H9 (cell line): ENCODE measurements around the gene ODF2. TPM values are rescaled to one million over a fixed set of nuclear protein-coding genes. Genes with fewer than 3 reads are reported as not detected.

ENCODE experiments used
- DNase-seq: peaks from one replicate; pipeline ENCODE4 v3.0.0-alpha.2; 2017
- H2AFZ ChIP-seq: one replicate; pipeline ENCODE4 v1.6.1; 2013; ENCODE audit warnings: mild to moderate bottlenecking, low read length, control low read depth, moderate library complexity
- H2AK5ac ChIP-seq: 2 replicates; pipeline ENCODE4 v1.6.1; 2013; ENCODE audit warnings: low read length, control low read depth, mixed read lengths; ENCODE audit not compliant: insufficient read length
- H2BK120ac ChIP-seq: one replicate; pipeline ENCODE4 v1.6.1; 2013; ENCODE audit warnings: low read depth, mild to moderate bottlenecking, low read length, control low read depth, inconsistent platforms; ENCODE audit not compliant: poor library complexity, severe bottlenecking
- H2BK12ac ChIP-seq: 2 replicates; pipeline ENCODE4 v1.6.1; 2013; ENCODE audit warnings: low read length, control low read depth, mixed read lengths, low read depth; ENCODE audit not compliant: insufficient read length
- H2BK15ac ChIP-seq: 2 replicates; pipeline ENCODE4 v1.6.1; 2013; ENCODE audit warnings: low read depth, low read length, control low read depth
- H2BK20ac ChIP-seq: one replicate; pipeline ENCODE4 v1.6.1; 2013; ENCODE audit warnings: low read depth, mild to moderate bottlenecking, low read length, control low read depth, inconsistent platforms; ENCODE audit not compliant: poor library complexity, severe bottlenecking
- H2BK5ac ChIP-seq: 2 replicates; pipeline ENCODE4 v1.6.1; 2013; ENCODE audit warnings: low read length, control low read depth, mixed read lengths; ENCODE audit not compliant: insufficient read length
- H3K14ac ChIP-seq: 2 replicates; pipeline ENCODE4 v1.6.1; 2013; ENCODE audit warnings: low read length, control low read depth; ENCODE audit not compliant: insufficient read depth
- H3K18ac ChIP-seq: 2 replicates; pipeline ENCODE4 v1.6.1; 2013; ENCODE audit warnings: low read depth, mild to moderate bottlenecking, mixed read lengths, low read length, control low read depth; ENCODE audit not compliant: insufficient read length
- H3K23ac ChIP-seq: 2 replicates; pipeline ENCODE4 v1.6.1; 2013; ENCODE audit warnings: low read length, control low read depth, mixed read lengths, low read depth; ENCODE audit not compliant: insufficient read length
- H3K23me2 ChIP-seq: 2 replicates; pipeline ENCODE4 v1.6.1; 2013; ENCODE audit warnings: low read depth, mild to moderate bottlenecking, mixed read lengths, low read length, control low read depth; ENCODE audit not compliant: insufficient read length, poor library complexity, severe bottlenecking
- H3K27ac ChIP-seq: 2 replicates; pipeline ENCODE4 v1.5.1; 2013; ENCODE audit warnings: low read length, control low read depth, mixed read lengths, low read depth; ENCODE audit not compliant: insufficient read length
- H3K27me3 ChIP-seq: 2 replicates; pipeline ENCODE4 v1.6.1; 2013; ENCODE audit warnings: low read length, control low read depth, inconsistent platforms; ENCODE audit not compliant: insufficient read depth
- H3K4ac ChIP-seq: 2 replicates; pipeline ENCODE4 v1.6.1; 2013; ENCODE audit warnings: low read depth, mild to moderate bottlenecking, control low read depth, inconsistent platforms, low read length, moderate library complexity
- H3K4me1 ChIP-seq: 2 replicates; pipeline ENCODE4 v1.6.1; 2013; ENCODE audit warnings: low read length, control low read depth, inconsistent platforms; ENCODE audit not compliant: insufficient read depth
- H3K4me2 ChIP-seq: 2 replicates; pipeline ENCODE4 v1.6.1; 2013; ENCODE audit warnings: low read length, control low read depth, mixed read lengths; ENCODE audit not compliant: insufficient read length, insufficient read depth
- H3K56ac ChIP-seq: 2 replicates; pipeline ENCODE4 v1.6.1; 2013; ENCODE audit warnings: low read depth, mild to moderate bottlenecking, mixed read lengths, low read length, control low read depth; ENCODE audit not compliant: insufficient read length
- H3K79me1 ChIP-seq: 2 replicates; pipeline ENCODE4 v1.6.1; 2013; ENCODE audit warnings: low read depth, mild to moderate bottlenecking, moderate library complexity, low read length, control low read depth, inconsistent platforms; ENCODE audit not compliant: insufficient read depth, poor library complexity, severe bottlenecking
- H3K79me2 ChIP-seq: 2 replicates; pipeline ENCODE4 v1.6.1; 2013; ENCODE audit warnings: low read length, control low read depth, inconsistent platforms; ENCODE audit not compliant: insufficient read depth
- H3K9ac ChIP-seq: 2 replicates; pipeline ENCODE4 v1.6.1; 2013; ENCODE audit warnings: low read length, control low read depth, mixed read lengths; ENCODE audit not compliant: insufficient read length; ENCODE audit errors: extremely low read depth
- H3K9me3 ChIP-seq: one replicate; pipeline ENCODE4 v1.6.1; 2013; ENCODE audit warnings: low read depth, low read length, inconsistent platforms; ENCODE audit not compliant: control insufficient read depth
- H3T11ph ChIP-seq: one replicate; pipeline ENCODE4 v1.6.1; 2013; ENCODE audit warnings: mild to moderate bottlenecking, low read length, control low read depth, inconsistent platforms
- H4K20me1 ChIP-seq: one replicate; pipeline ENCODE4 v1.6.1; 2013; ENCODE audit not compliant: control insufficient read depth, insufficient read length, insufficient read depth
- H4K5ac ChIP-seq: 2 replicates; pipeline ENCODE4 v1.6.1; 2013; ENCODE audit warnings: low read depth, mild to moderate bottlenecking, mixed read lengths, low read length, control low read depth; ENCODE audit not compliant: insufficient read length
- H4K8ac ChIP-seq: replicated peaks from 2 replicates; pipeline ENCODE4 v1.6.1; 2013; ENCODE audit warnings: low read length, control low read depth, mixed read lengths, low read depth; ENCODE audit not compliant: insufficient read length
- H4K91ac ChIP-seq: 2 replicates; pipeline ENCODE4 v1.6.1; 2013; ENCODE audit warnings: low read depth, mild to moderate bottlenecking, moderate library complexity, mixed read lengths, low read length, control low read depth; ENCODE audit not compliant: insufficient read length
- H3K27ac Mint-ChIP-seq, 3 experiments: 2 replicates in 2 of 3; 3 replicates in 1 of 3; pipeline ENCODE4 v1.8.0; 2020 to 2021; ENCODE audit warnings: mixed read lengths in 3 of 3, mild to moderate bottlenecking in 1 of 3, moderate library complexity in 1 of 3
- H3K27me3 Mint-ChIP-seq: 2 replicates; pipeline ENCODE4 v1.8.0; 2021; ENCODE audit warnings: low read depth, mild to moderate bottlenecking, moderate library complexity, mixed read lengths
- H3K36me3 Mint-ChIP-seq, 3 experiments: 2 replicates in 2 of 3; 3 replicates in 1 of 3; pipeline ENCODE4 v1.8.0; 2020 to 2021; ENCODE audit warnings: low read depth in 3 of 3, mixed read lengths in 3 of 3; ENCODE audit not compliant: insufficient read depth in 1 of 3
- H3K4me1 Mint-ChIP-seq, 2 experiments: 2 replicates each; pipeline ENCODE4 v1.8.0; 2020; ENCODE audit warnings: mixed read lengths in 2 of 2
- H3K4me3 Mint-ChIP-seq, 2 experiments: 2 replicates in 1 of 2; 3 replicates in 1 of 2; pipeline ENCODE4 v1.8.0; 2020 to 2021; ENCODE audit warnings: mild to moderate bottlenecking in 2 of 2, mixed read lengths in 2 of 2, moderate library complexity in 1 of 2
- H3K9me3 Mint-ChIP-seq, 2 experiments: 2 replicates in 1 of 2; 3 replicates in 1 of 2; pipeline ENCODE4 v1.8.0; 2020; ENCODE audit warnings: mild to moderate bottlenecking in 2 of 2, mixed read lengths in 2 of 2, moderate library complexity in 1 of 2
- WGBS: extraction: QIAGEN DNeasy Blood & Tissue Kit; methylation state at CpG from one replicate; pipeline ENCODE4 v1.1.7; 2013; ENCODE audit warnings: missing lambda C conversion rate, low lambda C conversion rate, mixed read lengths; ENCODE audit not compliant: insufficient read length; ENCODE audit errors: extremely low coverage; 5-methylcytosine and 5-hydroxymethylcytosine counted together
- total RNA-seq: library from RNA; stranded (reverse); gene quantifications from 2 replicates; pipeline ENCODE4 v1.2.1, GENCODE V29; 2021
- TF ChIP-seq, protein P1 (sequence below): fragments of 200-600 bp; sonication (generic); conservative IDR thresholded peaks from 3 replicates; pipeline ENCODE4 v1.8.0; 2021; ENCODE audit warnings: antibody characterized with exemption, mild to moderate bottlenecking

The ODF2 gene
- total RNA-seq, 1 experiment from 2014 or later, result 16.7 TPM

DNA sequence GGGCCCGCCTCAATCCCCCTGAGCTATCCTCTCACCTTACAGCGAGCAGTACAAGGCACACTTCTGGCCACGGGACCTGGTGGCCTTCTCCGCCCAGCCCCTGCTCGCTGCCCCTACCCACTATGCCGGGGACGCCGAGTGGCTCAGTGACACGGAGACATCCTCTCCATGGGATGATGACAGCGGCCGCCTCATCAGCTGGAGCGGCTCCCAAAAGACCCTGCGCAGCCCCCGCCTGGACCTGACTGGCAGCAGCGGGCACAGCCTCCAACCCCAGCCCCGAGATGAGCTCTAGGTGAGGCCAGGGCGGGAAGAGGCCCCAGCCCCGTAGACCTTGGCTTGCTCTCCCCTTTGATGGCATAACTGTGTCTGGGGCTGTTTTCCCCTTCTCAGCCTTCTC is 20.2 kb upstream of the ODF2 start:
- Histone ChIP-seq H2BK5ac (no peak overlapping the region), H2AK5ac (no peak overlapping the region), H2BK20ac (no peak overlapping the region), H4K91ac (no peak overlapping the region), H3K79me2 (no peaks in the 10 kb centered on the region), H3K79me1 (no peaks in the 10 kb centered on the region), H3K23ac (no peak overlapping the region), H4K5ac (no peak overlapping the region), H3K4me1 (no peaks in the 10 kb centered on the region), H3K4me2 (no peak overlapping the region), H2BK120ac (no peak overlapping the region), H3K18ac (no peak overlapping the region), H3K9ac (no peak overlapping the region), H3K27me3 (no peaks in the 10 kb centered on the region), H3K4ac (no peak overlapping the region), H4K8ac (no peak overlapping the region), H3K9me3 (no peaks in the 10 kb centered on the region), H2AFZ (no peak overlapping the region), H3K23me2 (no peaks in the 10 kb centered on the region), H3K56ac (no peak overlapping the region), H2BK15ac (no peak overlapping the region), H2BK12ac (no peak overlapping the region), H3K27ac (no peak overlapping the region), H3T11ph (no peak overlapping the region), H4K20me1 (no peaks in the 10 kb centered on the region), H3K14ac (no peak overlapping the region)
- TF ChIP-seq, protein P1, sequence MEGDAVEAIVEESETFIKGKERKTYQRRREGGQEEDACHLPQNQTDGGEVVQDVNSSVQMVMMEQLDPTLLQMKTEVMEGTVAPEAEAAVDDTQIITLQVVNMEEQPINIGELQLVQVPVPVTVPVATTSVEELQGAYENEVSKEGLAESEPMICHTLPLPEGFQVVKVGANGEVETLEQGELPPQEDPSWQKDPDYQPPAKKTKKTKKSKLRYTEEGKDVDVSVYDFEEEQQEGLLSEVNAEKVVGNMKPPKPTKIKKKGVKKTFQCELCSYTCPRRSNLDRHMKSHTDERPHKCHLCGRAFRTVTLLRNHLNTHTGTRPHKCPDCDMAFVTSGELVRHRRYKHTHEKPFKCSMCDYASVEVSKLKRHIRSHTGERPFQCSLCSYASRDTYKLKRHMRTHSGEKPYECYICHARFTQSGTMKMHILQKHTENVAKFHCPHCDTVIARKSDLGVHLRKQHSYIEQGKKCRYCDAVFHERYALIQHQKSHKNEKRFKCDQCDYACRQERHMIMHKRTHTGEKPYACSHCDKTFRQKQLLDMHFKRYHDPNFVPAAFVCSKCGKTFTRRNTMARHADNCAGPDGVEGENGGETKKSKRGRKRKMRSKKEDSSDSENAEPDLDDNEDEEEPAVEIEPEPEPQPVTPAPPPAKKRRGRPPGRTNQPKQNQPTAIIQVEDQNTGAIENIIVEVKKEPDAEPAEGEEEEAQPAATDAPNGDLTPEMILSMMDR, result no peak
- Mint-ChIP-seq H3K4me1 (0 out of 4 replicates have a peak, but pooled peaks cover 0 to 3% of the 10 kb centered on the region in 2 experiments), H3K27ac (no peak overlapping the region), H3K4me3 (no peak overlapping the region), H3K27me3 (peaks cover 2% of the 10 kb centered on the region), H3K9me3 (no peaks in the 10 kb centered on the region), H3K36me3 (no peaks in the 10 kb centered on the region)
- DNase-seq, result no peak
- WGBS, result no CpG with 5 or more reads among the region's 18 CpGs
